ENCODE measurements around the gene WDR90. TPM values are rescaled to one million over a fixed set of nuclear protein-coding genes. Genes with fewer than 3 reads are reported as not detected.
A peak's percentile ranks its signal among the peaks of the same experiment; 100 is the strongest.

Gene WDR90
- total and polyA plus RNA-seq, 10 of the 15 experiments (the other 5 are each of a cell fraction or from before 2014, with no cell fraction given) = 2.0 to 65.0 (median 16.7) TPM

- ChIA-PET SMC1A (ENCODE audit: uncharacterized antibody, unreplicated experiment) (no interaction called here), RAD21 (ENCODE audit: unreplicated experiment) (no interaction called here), CTCF (no interaction called here), POLR2A (no interaction called here)
- Histone ChIP-seq H3K27me3 (replicated peaks in 1 of 2; ENCODE audit: control insufficient read depth in 2 of 2, insufficient read depth in 2 of 2, low read length in 1 of 2) (peaks cover 0 to 9% of the 10 kb centered on the region in 2 experiments; a peak in 2 of 4 replicates), H3K4me3 (no peak overlapping the region), H4K20me1 (ENCODE audit: control insufficient read depth, insufficient read depth) (no peaks in the 10 kb centered on the region), H3K4me2 (ENCODE audit: control insufficient read depth, insufficient read depth) (no peak overlapping the region), H3K36me3 (ENCODE audit: control insufficient read depth in 2 of 2, insufficient read depth in 2 of 2, low read length in 1 of 2) (no peaks in the 10 kb centered on the region), H2AFZ (ENCODE audit: control insufficient read depth, low read depth, low read length) (no peak overlapping the region), H3K9ac (ENCODE audit: control insufficient read depth, insufficient read depth, low read length) (no peak overlapping the region), H3K4me1 (ENCODE audit: control insufficient read depth, insufficient read depth, low read length) (no peaks in the 10 kb centered on the region), H3K9me3 (replicated peaks; ENCODE audit: control insufficient read depth, insufficient read depth, low read length) (no peaks in the 10 kb centered on the region), H3K79me2 (ENCODE audit: control insufficient read depth, insufficient read depth, low read length) (no peaks in the 10 kb centered on the region), H3K27ac (ENCODE audit: control insufficient read depth, insufficient read depth) (no peak overlapping the region)
- ATAC-seq (no peak), DNase-seq (ENCODE audit: low read depth, low spot score) (no peak), FAIRE-seq (no peak)
- in situ Hi-C loops (cut with MboI) (no loop called here), intact Hi-C loops (cut with micrococcal nuclease; ENCODE audit: unreplicated experiment) (no loop called here)
- WGBS (ENCODE audit: insufficient coverage, insufficient replicate concordance, low lambda C conversion rate, missing lambda C conversion rate) = 21% methylated on average over 14 of the region's 14 CpGs
- no TSS peak for BruUV-seq (replicated peaks)
- TF ChIP-seq PKNOX1 (IDR thresholded peaks at IDR 0.05) (no peak), TARDBP (IDR thresholded peaks at IDR 0.05; ENCODE audit: borderline replicate concordance) (no peak)
These were observed 57.9 kb downstream of the WDR90 start for GRCh38 chr16:707062-707538.

DNA sequence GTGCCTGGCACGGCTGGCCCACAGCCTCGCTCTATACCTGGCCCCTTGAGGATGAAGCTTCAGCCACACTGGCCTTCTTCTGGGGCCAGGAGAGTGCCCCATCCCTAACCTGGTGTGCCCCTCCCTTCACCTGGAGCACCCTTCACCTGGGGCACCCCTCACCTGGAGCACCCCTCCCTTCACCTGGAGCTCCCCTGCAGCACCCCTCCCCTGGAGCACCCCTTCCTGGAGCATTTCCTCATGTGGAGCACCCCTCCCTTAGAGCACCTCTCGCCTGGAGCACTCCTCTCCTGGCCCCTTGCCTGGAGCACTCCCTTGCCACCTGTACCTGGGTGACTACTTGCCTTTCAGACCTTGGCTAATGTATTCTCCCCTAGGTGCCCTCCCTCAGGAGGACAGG lies 58.9 kb downstream of the WDR90 start:
- no peaks in the 10 kb centered on the region for H3K79me2 ChIP-seq (ENCODE audit: control insufficient read depth, insufficient read depth, low read length)
- H3K4me3 ChIP-seq = no peak overlapping the region
- TF ChIP-seq SUZ12 (IDR thresholded peaks at IDR 0.05; ENCODE audit: unreplicated experiment) = no peak
- no peak for TF ChIP-seq ZNF687 (IDR thresholded peaks at IDR 0.05)
- no peak for TF ChIP-seq HSF1 (IDR thresholded peaks at IDR 0.05; ENCODE audit: low read depth, low read length)
- TF ChIP-seq NFXL1 (IDR thresholded peaks at IDR 0.05; ENCODE audit: borderline replicate concordance) = 0 out of 2 replicates have a peak, but pooled peaks have one; percentile 34
- TF ChIP-seq SUPT20H (IDR thresholded peaks at IDR 0.05; ENCODE audit: borderline replicate concordance, control insufficient read depth, low read depth, low read length) = no peak
- no peak for TF ChIP-seq BRCA1 (IDR thresholded peaks at IDR 0.05; ENCODE audit: low read depth, low read length)
- no peaks in the 10 kb centered on the region for H3K36me3 ChIP-seq (ENCODE audit: control insufficient read depth in 2 of 2, insufficient read depth in 2 of 2, low read length in 1 of 2)
- peaks cover 0 to 5% of the 10 kb centered on the region in 2 experiments; a peak in 2 of 4 replicates for H3K27me3 ChIP-seq (replicated peaks in 1 of 2; ENCODE audit: control insufficient read depth in 2 of 2, insufficient read depth in 2 of 2, low read length in 1 of 2)
- in situ Hi-C loops (cut with MboI) (no loop called here), intact Hi-C loops (cut with micrococcal nuclease; ENCODE audit: unreplicated experiment) (no loop called here)
- ChIA-PET CTCF (no interaction called here), SMC1A (ENCODE audit: uncharacterized antibody, unreplicated experiment) (no interaction called here), POLR2A (no interaction called here), RAD21 (ENCODE audit: unreplicated experiment) (no interaction called here)
- ATAC-seq = no peak
- no peak for FAIRE-seq
- H3K4me1 ChIP-seq (ENCODE audit: control insufficient read depth, insufficient read depth, low read length) = no peaks in the 10 kb centered on the region
- DNase-seq (ENCODE audit: low read depth, low spot score) = no peak
- H3K27ac ChIP-seq (ENCODE audit: control insufficient read depth, insufficient read depth) = no peak overlapping the region
- no peak overlapping the region for H2AFZ ChIP-seq (ENCODE audit: control insufficient read depth, low read depth, low read length)
- no peaks in the 10 kb centered on the region for H3K9me3 ChIP-seq (replicated peaks; ENCODE audit: control insufficient read depth, insufficient read depth, low read length)
- 15% methylated on average over 3 of the region's 3 CpGs for WGBS (ENCODE audit: insufficient coverage, insufficient replicate concordance, low lambda C conversion rate, missing lambda C conversion rate)
- H4K20me1 ChIP-seq (ENCODE audit: control insufficient read depth, insufficient read depth) = no peaks in the 10 kb centered on the region
- H3K4me2 ChIP-seq (ENCODE audit: control insufficient read depth, insufficient read depth) = no peak overlapping the region
- no peak overlapping the region for H3K9ac ChIP-seq (ENCODE audit: control insufficient read depth, insufficient read depth, low read length)
- no TSS peak for BruUV-seq (replicated peaks)
